HCT116 (cell line): Measurements from ENCODE around the gene HAO2. TPM values are rescaled to one million over a fixed set of nuclear protein-coding genes. Genes with fewer than 3 reads are reported as not detected.

Experiments used
- ATAC-seq: fragments of 200-7000 bp; cut with Tn5 transposase; 2 replicates; pipeline ENCODE4 v1.9.1; 2020; ENCODE audit warnings: mild to moderate bottlenecking, moderate library complexity
- BruUV-seq: library from RNA; stranded (reverse); fragments of 400-500 nt; replicated peaks from 2 replicates; lab custom pipeline; 2021; lab: Mats Ljungman, UMichigan
- CTCF ChIA-PET: fragments of 300-600 bp; sonication (Branson Sonifier 250); formaldehyde crosslinking; loops from one replicate; lab custom pipeline; 2021; ENCODE audit warnings: antibody characterized with exemption; lab: Charles Lee
- POLR2A ChIA-PET: fragments of 300-600, 350-600 bp; sonication (Branson Sonifier 250); formaldehyde crosslinking; loops from one replicate; lab custom pipeline; 2021; ENCODE audit warnings: antibody characterized with exemption; lab: Charles Lee
- RAD21 ChIA-PET, 2 experiments: fragments of 300-600 bp; sonication (Branson Sonifier 250); formaldehyde crosslinking; loops; one replicate each; lab custom pipeline; 2023; ENCODE audit warnings: low total read pairs in 2 of 2; ENCODE audit not compliant: uncharacterized antibody in 2 of 2, unreplicated experiment in 2 of 2, low non-redundant PET in 1 of 2; lab: Charles Lee
- DNase-seq: peaks from one replicate; pipeline ENCODE4 v3.0.0-alpha.2; 2010; ENCODE audit warnings: low read depth, low spot score
- H2AFZ ChIP-seq: fragments of 200-600 bp; shearing (Covaris generic), sonication (generic); 2 replicates; pipeline ENCODE4 v1.6.1; 2017; ENCODE audit warnings: low read depth, mixed run types, mixed read lengths, antibody characterized with exemption, low read length; ENCODE audit not compliant: poor library complexity, severe bottlenecking
- H3K27ac ChIP-seq: 2 replicates; pipeline ENCODE4 v1.5.1; 2012; ENCODE audit warnings: low read depth, low read length
- H3K27me3 ChIP-seq: fragments of 200-600 bp; sonication (generic); 2 replicates; pipeline ENCODE4 v1.6.1; 2016; ENCODE audit warnings: mixed run types, low read length, mixed read lengths; ENCODE audit not compliant: insufficient read depth
- H3K36me3 ChIP-seq, 2 experiments: fragments of 200-500 bp in 1 of 2; fragments of 200-600 bp in 1 of 2; sonication (Bioruptor generic) in 1 of 2; sonication (generic) in 1 of 2; 2 replicates each; pipeline versions ENCODE4 v1.5.1 to v1.6.1; 2014 to 2016; ENCODE audit warnings: low read length in 2 of 2, inconsistent platforms in 1 of 2, mixed read lengths in 1 of 2, mixed run types in 1 of 2; ENCODE audit not compliant: insufficient read depth in 2 of 2, control insufficient read depth in 1 of 2
- H3K4me1 ChIP-seq, 2 experiments: fragments of 200-600 bp in 1 of 2; sonication (generic) in 1 of 2; 2 replicates each; pipeline versions ENCODE4 v1.5.1 to v1.6.1; 2012 to 2017; ENCODE audit warnings: low read length in 2 of 2, inconsistent platforms in 1 of 2, mild to moderate bottlenecking in 1 of 2, mixed read lengths in 1 of 2, mixed run types in 1 of 2, moderate library complexity in 1 of 2; ENCODE audit not compliant: insufficient read depth in 2 of 2, control insufficient read depth in 1 of 2
- H3K4me2 ChIP-seq: fragments of 200-600 bp; sonication (generic); 2 replicates; pipeline ENCODE4 v1.6.1; 2017; ENCODE audit warnings: mixed run types, low read length, mixed read lengths
- H3K4me3 ChIP-seq, 2 experiments: fragments of 200-600 bp in 1 of 2; sonication (generic) in 1 of 2; replicated peaks in 1 of 2; 2 replicates each; pipeline ENCODE4 v1.5.1; 2011 to 2016; ENCODE audit warnings: low read length in 2 of 2, control low read depth in 1 of 2, low read depth in 1 of 2, mild to moderate bottlenecking in 1 of 2, mixed read lengths in 1 of 2, mixed run types in 1 of 2
- H3K79me2 ChIP-seq: fragments of 200-600 bp; sonication (generic); 2 replicates; pipeline ENCODE4 v1.6.1; 2017; ENCODE audit warnings: mild to moderate bottlenecking, mixed run types, low read length, moderate library complexity, mixed read lengths; ENCODE audit not compliant: insufficient read depth
- H3K9ac ChIP-seq: fragments of 200-600 bp; sonication (generic); 2 replicates; pipeline ENCODE4 v1.6.1; 2016; ENCODE audit warnings: low read length, mixed read lengths
- H3K9me2 ChIP-seq: fragments of 200-600 bp; sonication (generic), shearing (Covaris generic); 2 replicates; pipeline ENCODE4 v1.6.1; 2017; ENCODE audit warnings: mixed run types, mild to moderate bottlenecking, moderate library complexity; ENCODE audit not compliant: insufficient read depth
- H3K9me3 ChIP-seq, 2 experiments: fragments of 200-500 bp in 1 of 2; fragments of 200-600 bp in 1 of 2; sonication (Bioruptor generic) in 1 of 2; sonication (generic) in 1 of 2; 2 replicates each; pipeline ENCODE4 v1.6.1; 2014 to 2017; ENCODE audit warnings: low read length in 2 of 2, mixed read lengths in 2 of 2, inconsistent platforms in 1 of 2, low read depth in 1 of 2, mild to moderate bottlenecking in 1 of 2, mixed run types in 1 of 2, moderate library complexity in 1 of 2; ENCODE audit not compliant: control insufficient read depth in 1 of 2, insufficient read depth in 1 of 2
- H4K20me1 ChIP-seq: fragments of 200-600 bp; sonication (generic), shearing (Covaris generic); 2 replicates; pipeline ENCODE4 v1.6.1; 2017; ENCODE audit warnings: mixed run types, mild to moderate bottlenecking, moderate library complexity; ENCODE audit not compliant: insufficient read depth
- ATF3 ChIP-seq: IDR thresholded peaks from 2 replicates; pipeline ENCODE4 v1.6.1; 2012
- CBX3 ChIP-seq: IDR thresholded peaks from 2 replicates; pipeline ENCODE4 v1.6.1; 2012; ENCODE audit warnings: low read depth
- CEBPB ChIP-seq: IDR thresholded peaks from 2 replicates; pipeline ENCODE4 v1.6.1; 2012; ENCODE audit warnings: low read depth
- FOSL1 ChIP-seq: IDR thresholded peaks from 2 replicates; pipeline ENCODE4 v1.6.1; 2012; ENCODE audit warnings: low read depth
- JUND ChIP-seq: IDR thresholded peaks from 2 replicates; pipeline ENCODE4 v1.6.1; 2012
- POLR2A ChIP-seq: IDR thresholded peaks from 2 replicates; pipeline ENCODE4 v1.7.0; 2011; ENCODE audit warnings: borderline replicate concordance; ENCODE audit not compliant: insufficient read depth, insufficient read length; ENCODE audit errors: extremely low read depth
- POLR2AphosphoS5 ChIP-seq: IDR thresholded peaks from 2 replicates; pipeline ENCODE4 v1.6.1; 2011; ENCODE audit warnings: mild to moderate bottlenecking, low read depth, low read length, moderate library complexity
- RAD21 ChIP-seq: IDR thresholded peaks from 2 replicates; pipeline ENCODE4 v1.6.1; 2012; ENCODE audit warnings: low read depth, mild to moderate bottlenecking
- SIN3A ChIP-seq: IDR thresholded peaks from 2 replicates; pipeline ENCODE4 v1.6.1; 2012; ENCODE audit warnings: low read depth
- SP1 ChIP-seq: IDR thresholded peaks from 2 replicates; pipeline ENCODE4 v1.6.1; 2012; ENCODE audit warnings: low read depth
- SRF ChIP-seq: IDR thresholded peaks from 2 replicates; pipeline ENCODE4 v1.6.1; 2012; ENCODE audit warnings: low read depth
- TCF7L2 ChIP-seq: IDR thresholded peaks from 2 replicates; pipeline ENCODE4 v1.7.0; 2011; ENCODE audit warnings: borderline replicate concordance, inconsistent platforms; ENCODE audit not compliant: insufficient read depth, insufficient read length; ENCODE audit errors: extremely low read depth
- ZBTB33 ChIP-seq: IDR thresholded peaks from 2 replicates; pipeline ENCODE4 v1.6.1; 2011; ENCODE audit warnings: mild to moderate bottlenecking, low read length, moderate library complexity; ENCODE audit not compliant: insufficient replicate concordance; ENCODE audit errors: extremely low read depth
- intact Hi-C: fragments of 100-400 bp; cut with micrococcal nuclease; formaldehyde crosslinking; loops from 2 replicates; pipeline ENCODE4 v1.10.0; 2022
- total RNA-seq: library from RNA; stranded (reverse); gene quantifications from one replicate; pipeline ENCODE4 v1.2.1, GENCODE V29; 2021; ENCODE audit not compliant: unreplicated experiment

HAO2 gene
- total RNA-seq, 1 experiment from 2014 or later: not detected

- ChIA-PET POLR2A (no interaction called here), CTCF (no interaction called here), RAD21 (no interaction called here)
- H3K9me2 ChIP-seq: no peaks in the 10 kb centered on the region
- TF ChIP-seq SP1: no peak
- no peak for TF ChIP-seq TCF7L2
- no peak for TF ChIP-seq SIN3A
- no peak for TF ChIP-seq CEBPB
- TF ChIP-seq ZBTB33: no peak
- no peak for TF ChIP-seq POLR2A
- TF ChIP-seq POLR2AphosphoS5: no peak
- no peak for TF ChIP-seq CBX3
- TF ChIP-seq FOSL1: no peak
- no peak overlapping the region for H3K4me2 ChIP-seq
- no peak for ATAC-seq
- H3K9me3 ChIP-seq: no peaks in the 10 kb centered on the region
- DNase-seq: no peak
- intact Hi-C loops: no loop called here
- H2AFZ ChIP-seq: no peak overlapping the region
- H3K4me1 ChIP-seq: no peaks in the 10 kb centered on the region
- H3K27ac ChIP-seq: no peak overlapping the region
- H3K27me3 ChIP-seq: no peaks in the 10 kb centered on the region
- no peak overlapping the region for H3K9ac ChIP-seq
- BruUV-seq: no TSS peak
- no peaks in the 10 kb centered on the region for H4K20me1 ChIP-seq
- no peaks in the 10 kb centered on the region for H3K79me2 ChIP-seq
- H3K36me3 ChIP-seq: no peaks in the 10 kb centered on the region
- H3K4me3 ChIP-seq: no peak overlapping the region
Measured at GRCh38 chr1:119336848-119337247, 31.7 kb upstream of the HAO2 start.

GRCh38 chr1:119338004-119338403, 30.6 kb upstream of the HAO2 start:
- H3K79me2 ChIP-seq: no peaks in the 10 kb centered on the region
- no peak for ATAC-seq
- no peaks in the 10 kb centered on the region for H3K36me3 ChIP-seq
- H3K27ac ChIP-seq: no peak overlapping the region
- intact Hi-C loops: no loop called here
- H3K4me1 ChIP-seq: no peaks in the 10 kb centered on the region
- ChIA-PET POLR2A (no interaction called here), CTCF (no interaction called here), RAD21 (no interaction called here)
- no peaks in the 10 kb centered on the region for H3K27me3 ChIP-seq
- no peak overlapping the region for H2AFZ ChIP-seq
- H3K9me3 ChIP-seq: no peaks in the 10 kb centered on the region
- no peak for TF ChIP-seq JUND
- no peak for TF ChIP-seq SRF
- TF ChIP-seq RAD21: no peak
- no peak for TF ChIP-seq CBX3
- no peak for TF ChIP-seq SP1
- no peak for TF ChIP-seq ATF3
- BruUV-seq: no TSS peak
- H3K9ac ChIP-seq: no peak overlapping the region
- DNase-seq: no peak
- no peaks in the 10 kb centered on the region for H3K9me2 ChIP-seq
- no peaks in the 10 kb centered on the region for H4K20me1 ChIP-seq
- no peak overlapping the region for H3K4me2 ChIP-seq
- H3K4me3 ChIP-seq: no peak overlapping the region
